ENCODE data around the gene CXCL1. TPM values are rescaled to one million over a fixed set of nuclear protein-coding genes. Genes with fewer than 3 reads are reported as not detected.

CXCL1 gene
- total RNA-seq, 1 donor from 2014 or later: not detected

DNA sequence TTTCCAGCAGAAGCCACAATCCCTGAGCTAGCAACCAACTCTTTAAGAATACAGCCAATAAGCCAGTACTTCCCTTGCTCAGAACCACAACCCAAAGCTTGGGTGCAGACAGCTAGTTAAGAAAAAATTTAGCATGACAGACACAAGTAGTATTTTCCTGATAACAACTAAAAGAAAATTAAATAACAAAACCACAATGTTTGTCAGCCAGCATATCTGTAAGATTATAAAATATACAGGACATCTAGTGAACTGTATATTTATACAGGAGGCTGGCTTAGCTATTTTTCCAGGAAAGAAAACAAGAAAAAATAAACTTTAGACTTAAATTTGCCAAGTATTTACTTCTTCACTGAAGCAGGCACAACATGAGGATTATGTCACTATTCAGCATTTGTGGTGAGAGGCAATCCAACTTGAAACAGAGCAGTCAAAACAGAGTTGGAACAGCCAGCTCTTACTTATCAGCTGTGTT, 9.5 kb upstream of the CXCL1 start:
- no peak overlapping the region for H3K27ac Mint-ChIP-seq (ENCODE audit: unreplicated experiment)
- H3K9me3 Mint-ChIP-seq: no peaks in the 10 kb centered on the region
- no peak overlapping the region for H3K4me3 Mint-ChIP-seq
- peaks cover 10% of the 10 kb centered on the region for H3K27me3 Mint-ChIP-seq (ENCODE audit: low read depth)
- H3K36me3 Mint-ChIP-seq (ENCODE audit: low read depth): no peaks in the 10 kb centered on the region
- no peaks in the 10 kb centered on the region for H3K4me1 Mint-ChIP-seq
- TF ChIP-seq CTCF (conservative IDR thresholded peaks at IDR 0.05): no peak
- DNase-seq (ENCODE audit: low read depth, low spot score): no peak

DNA sequence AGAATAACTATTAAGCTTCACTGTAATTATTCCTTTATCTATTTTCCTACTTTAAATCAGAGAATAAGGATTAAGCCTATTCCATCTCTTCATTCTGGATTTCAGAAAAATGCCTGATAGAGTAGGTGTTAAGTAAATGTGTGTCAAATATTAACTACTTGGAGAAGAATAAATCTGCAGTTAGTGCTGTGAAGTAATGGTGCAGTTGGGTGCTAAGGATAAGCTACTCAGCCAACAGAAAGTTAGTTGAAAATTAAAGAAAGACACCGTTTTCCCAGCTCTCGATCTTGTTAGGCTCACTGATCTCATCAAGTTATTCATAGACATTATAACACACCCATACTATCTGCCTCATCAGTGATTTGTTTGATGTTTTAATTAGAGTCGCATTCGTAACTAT, 9.0 kb upstream of the CXCL1 start:
- DNase-seq (ENCODE audit: low read depth, low spot score): no peak
- Mint-ChIP-seq H3K27me3 (ENCODE audit: low read depth) (peaks cover 13% of the 10 kb centered on the region), H3K9me3 (no peaks in the 10 kb centered on the region), H3K36me3 (ENCODE audit: low read depth) (no peaks in the 10 kb centered on the region), H3K27ac (ENCODE audit: unreplicated experiment) (no peak overlapping the region), H3K4me3 (no peak overlapping the region), H3K4me1 (no peaks in the 10 kb centered on the region)
- TF ChIP-seq CTCF (conservative IDR thresholded peaks at IDR 0.05): no peak

- no peak overlapping the region for H3K27ac Mint-ChIP-seq (ENCODE audit: unreplicated experiment)
- no peaks in the 10 kb centered on the region for H3K4me1 Mint-ChIP-seq
- peaks cover 17% of the 10 kb centered on the region for H3K27me3 Mint-ChIP-seq (ENCODE audit: low read depth)
- no peak for DNase-seq (ENCODE audit: low read depth, low spot score)
- no peak overlapping the region for H3K4me3 Mint-ChIP-seq
- no peaks in the 10 kb centered on the region for H3K9me3 Mint-ChIP-seq
- H3K36me3 Mint-ChIP-seq (ENCODE audit: low read depth): no peaks in the 10 kb centered on the region
- TF ChIP-seq CTCF (conservative IDR thresholded peaks at IDR 0.05): no peak
Observed at GRCh38 chr4:73860917-73861316, 8.3 kb upstream of the CXCL1 start.

DNA sequence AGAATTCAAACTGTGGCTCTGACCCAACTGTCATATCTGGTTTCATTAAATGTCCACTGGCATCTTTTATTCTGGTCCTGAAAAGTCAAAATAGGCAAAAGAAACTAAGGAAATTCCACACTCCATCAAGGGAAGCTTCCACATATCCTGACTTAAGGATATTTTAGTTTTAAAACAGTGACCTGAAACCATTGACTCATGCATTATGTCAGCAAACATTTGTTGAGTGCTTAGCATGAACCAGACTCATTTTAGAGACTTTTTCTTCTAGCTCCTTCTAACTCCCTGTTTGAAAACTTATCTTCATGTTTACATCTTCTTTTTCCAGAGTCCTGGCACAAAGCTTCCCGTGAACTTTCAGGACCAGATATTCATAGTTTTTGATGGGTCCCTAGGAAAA, 6.9 kb upstream of the CXCL1 start:
- no peak for TF ChIP-seq CTCF (conservative IDR thresholded peaks at IDR 0.05)
- H3K4me1 Mint-ChIP-seq: no peaks in the 10 kb centered on the region
- H3K4me3 Mint-ChIP-seq: no peak overlapping the region
- DNase-seq (ENCODE audit: low read depth, low spot score): no peak
- peaks cover 26% of the 10 kb centered on the region for H3K27me3 Mint-ChIP-seq (ENCODE audit: low read depth)
- H3K27ac Mint-ChIP-seq (ENCODE audit: unreplicated experiment): no peak overlapping the region
- no peaks in the 10 kb centered on the region for H3K36me3 Mint-ChIP-seq (ENCODE audit: low read depth)
- no peaks in the 10 kb centered on the region for H3K9me3 Mint-ChIP-seq

GRCh38 chr4:73864365-73864764, 4.8 kb upstream of the CXCL1 start:
- Mint-ChIP-seq H3K36me3 (ENCODE audit: low read depth) (no peaks in the 10 kb centered on the region), H3K27me3 (ENCODE audit: low read depth) (peaks cover 44% of the 10 kb centered on the region)
- DNase-seq (ENCODE audit: low read depth, low spot score): no peak

More at GRCh38 chr4:73864365-73864764, 4.8 kb upstream of the CXCL1 start:
- no peak overlapping the region for H3K27ac Mint-ChIP-seq (ENCODE audit: unreplicated experiment)
- H3K4me1 Mint-ChIP-seq: no peaks in the 10 kb centered on the region
- no peak overlapping the region for H3K4me3 Mint-ChIP-seq
- H3K9me3 Mint-ChIP-seq: no peaks in the 10 kb centered on the region
- TF ChIP-seq CTCF (conservative IDR thresholded peaks at IDR 0.05): peak; percentile 58

All from neural crest cell (in vitro differentiated cells).